ENCODE results near the gene MTUS2.

GRCh38 chr13:29129616-29130015, 309.5 kb downstream of the MTUS2 start:
- TF ChIP-seq CTCF (IDR thresholded peaks at IDR 0.05; ENCODE audit: extremely low read depth in 1 of 2, insufficient read depth in 1 of 2, low read depth in 1 of 2, low read length in 2 of 2): no peak
- TF ChIP-seq POLR2AphosphoS5 (IDR thresholded peaks at IDR 0.05; ENCODE audit: insufficient read depth, low read depth, low read length): no peak
- TF ChIP-seq JUN (IDR thresholded peaks at IDR 0.05; ENCODE audit: borderline replicate concordance, insufficient read depth, insufficient read length, low read depth): no peak
- no peak for TF ChIP-seq EZH2 (IDR thresholded peaks at IDR 0.05; ENCODE audit: borderline replicate concordance, low read depth, low read length, severe bottlenecking)
- TF ChIP-seq POLR2A (IDR thresholded peaks at IDR 0.05; ENCODE audit: low read depth, low read length): no peak
- TF ChIP-seq MAX (IDR thresholded peaks at IDR 0.05; ENCODE audit: insufficient read depth, insufficient read length): no peak
- no peak for TF ChIP-seq FOS (IDR thresholded peaks at IDR 0.05; ENCODE audit: borderline replicate concordance, insufficient read depth, low read length)
- no peak for TF ChIP-seq MYC (IDR thresholded peaks at IDR 0.05; ENCODE audit: low read depth, low read length)
- no peak for TF ChIP-seq GATA2 (IDR thresholded peaks at IDR 0.05; ENCODE audit: insufficient read depth, insufficient read length, low read depth, low read length)
